Measurements from ENCODE around the gene GABBR1. TPM values are rescaled to one million over a fixed set of nuclear protein-coding genes. Genes with fewer than 3 reads are reported as not detected.

The GABBR1 gene
- total RNA-seq, 1 donor from 2014 or later, result 38.5 TPM

GRCh38 chr6:29611426-29611825 lies 21.6 kb downstream of the GABBR1 start:
- no peak overlapping the region for H3K27ac ChIP-seq
- ATAC-seq, result no peak
- H3K4me1 ChIP-seq, result no peaks in the 10 kb centered on the region
- no peak for DNase-seq
- no peak for TF ChIP-seq CTCF (IDR thresholded peaks at IDR 0.05)
- H3K9me3 ChIP-seq, result no peaks in the 10 kb centered on the region
- no peaks in the 10 kb centered on the region for H3K27me3 ChIP-seq (ENCODE audit: low read depth)
- H3K4me3 ChIP-seq, result no peak overlapping the region
- peaks cover 78% of the 10 kb centered on the region for H3K36me3 ChIP-seq
- intact Hi-C loops (cut with DNase I), result no loop called here

- TF ChIP-seq CTCF (IDR thresholded peaks at IDR 0.05), result no peak
- Histone ChIP-seq H3K9me3 (no peaks in the 10 kb centered on the region), H3K36me3 (peaks cover 86% of the 10 kb centered on the region), H3K27ac (no peak overlapping the region), H3K4me3 (no peak overlapping the region), H3K27me3 (ENCODE audit: low read depth) (no peaks in the 10 kb centered on the region), H3K4me1 (no peaks in the 10 kb centered on the region)
- no peak for ATAC-seq
- intact Hi-C loops (cut with DNase I), result no loop called here
- DNase-seq, result no peak
Observed at GRCh38 chr6:29610540-29610939, 22.4 kb downstream of the GABBR1 start.

- no peak for DNase-seq
- Histone ChIP-seq H3K4me1 (no peaks in the 10 kb centered on the region), H3K27me3 (ENCODE audit: low read depth) (no peaks in the 10 kb centered on the region), H3K9me3 (no peaks in the 10 kb centered on the region), H3K27ac (no peak overlapping the region), H3K4me3 (no peak overlapping the region), H3K36me3 (peaks cover 94% of the 10 kb centered on the region)
- no peak for TF ChIP-seq CTCF (IDR thresholded peaks at IDR 0.05)
- no peak for ATAC-seq
- intact Hi-C loops (cut with DNase I), result no loop called here
Observed at GRCh38 chr6:29608131-29608530, 24.9 kb downstream of the GABBR1 start.

- Histone ChIP-seq H3K36me3 (peaks cover 63% of the 10 kb centered on the region), H3K4me3 (no peak overlapping the region)
- intact Hi-C loops (cut with DNase I), result no loop called here
Observed at GRCh38 chr6:29603930-29604329, 29.1 kb downstream of the GABBR1 start.

GRCh38 chr6:29603456-29603855 lies 29.5 kb downstream of the GABBR1 start:
- H3K36me3 ChIP-seq, result peaks cover 59% of the 10 kb centered on the region
- no peaks in the 10 kb centered on the region for H3K4me1 ChIP-seq
- no peak overlapping the region for H3K27ac ChIP-seq
- intact Hi-C loops (cut with DNase I), result no loop called here
- no peak for DNase-seq
- no peak overlapping the region for H3K4me3 ChIP-seq
- H3K27me3 ChIP-seq (ENCODE audit: low read depth), result no peaks in the 10 kb centered on the region
- ATAC-seq, result no peak
- no peaks in the 10 kb centered on the region for H3K9me3 ChIP-seq
- no peak for TF ChIP-seq CTCF (IDR thresholded peaks at IDR 0.05)

More at GRCh38 chr6:29603930-29604329, 29.1 kb downstream of the GABBR1 start:
- DNase-seq, result no peak
- Histone ChIP-seq H3K4me1 (no peaks in the 10 kb centered on the region), H3K27me3 (ENCODE audit: low read depth) (no peaks in the 10 kb centered on the region), H3K27ac (no peak overlapping the region), H3K9me3 (no peaks in the 10 kb centered on the region)
- ATAC-seq, result no peak
- TF ChIP-seq CTCF (IDR thresholded peaks at IDR 0.05), result no peak
